GM18951 (cell line): Measurements from ENCODE around the gene EDDM3A.
"Not testable (repeated sequence)": the region's sequence is repeated elsewhere in the genome, so short reads cannot be mapped to it uniquely, and the experiment has no call there.

Source experiments
- POLR2A ChIP-seq: IDR thresholded peaks from 4 replicates; pipeline ENCODE4 v1.6.1; 2011; ENCODE audit warnings: mild to moderate bottlenecking; ENCODE audit not compliant: insufficient read length, insufficient read depth; ENCODE audit errors: extremely low read depth
- in situ Hi-C: fragments of 300-500 bp; cut with MboI; formaldehyde crosslinking; loops from one replicate; pipeline ENCODE4 v1.12.0; 2022; ENCODE audit warnings: low sequenced_read_pairs, mixed read lengths, inconsistent platforms; ENCODE audit not compliant: unreplicated experiment

The EDDM3A gene

GRCh38 chr14:20743556-20743955, 2.1 kb upstream of the EDDM3A start:
- in situ Hi-C loops: no loop called here

GRCh38 chr14:20746566-20746965, 879 bp downstream of the EDDM3A start:
- in situ Hi-C loops: no loop called here
- no peak for TF ChIP-seq POLR2A

More at GRCh38 chr14:20743556-20743955, 2.1 kb upstream of the EDDM3A start:
- TF ChIP-seq POLR2A: no peak

GRCh38 chr14:20748439-20748838, 2.8 kb downstream of the EDDM3A start:
- no peak for TF ChIP-seq POLR2A
- in situ Hi-C loops: no loop called here

GRCh38 chr14:20750194-20750593, 4.5 kb downstream of the EDDM3A start:
- no peak for TF ChIP-seq POLR2A
- in situ Hi-C loops: no loop called here

- in situ Hi-C loops: no loop called here
- no peak for TF ChIP-seq POLR2A
These were observed 6.4 kb downstream of the EDDM3A start for GRCh38 chr14:20751963-20752562.

GRCh38 chr14:20754308-20754707, 8.6 kb downstream of the EDDM3A start:
- TF ChIP-seq POLR2A: no peak
- in situ Hi-C loops: no loop called here

GRCh38 chr14:20755037-20755436, 9.3 kb downstream of the EDDM3A start:
- no peak for TF ChIP-seq POLR2A
- in situ Hi-C loops: no loop called here

- TF ChIP-seq POLR2A: no peak
- in situ Hi-C loops: no loop called here
These were observed 12.3 kb downstream of the EDDM3A start for GRCh38 chr14:20757965-20758364.

- in situ Hi-C loops: not testable (repeated sequence)
These were observed 13.8 kb downstream of the EDDM3A start for GRCh38 chr14:20759465-20759864.

- in situ Hi-C loops: no loop called here
- TF ChIP-seq POLR2A: no peak
These were observed 15.3 kb downstream of the EDDM3A start for GRCh38 chr14:20760950-20761349.

- in situ Hi-C loops: no loop called here
- no peak for TF ChIP-seq POLR2A
These were observed 22.9 kb downstream of the EDDM3A start for GRCh38 chr14:20768593-20768892.

- in situ Hi-C loops: no loop called here
- no peak for TF ChIP-seq POLR2A
These were observed 23.7 kb downstream of the EDDM3A start for GRCh38 chr14:20769421-20769820.

GRCh38 chr14:20772650-20773049, 27.0 kb downstream of the EDDM3A start:
- in situ Hi-C loops: no loop called here
- TF ChIP-seq POLR2A: no peak

GRCh38 chr14:20774258-20774824, 28.7 kb downstream of the EDDM3A start:
- in situ Hi-C loops: no loop called here
- no peak for TF ChIP-seq POLR2A

GRCh38 chr14:20775043-20775442, 29.4 kb downstream of the EDDM3A start:
- in situ Hi-C loops: no loop called here
- no peak for TF ChIP-seq POLR2A
